ENCODE data around the gene CBX2.

CBX2 gene

GRCh38 chr17:79835470-79835899, 57.5 kb downstream of the CBX2 start:
- Histone ChIP-seq H3K4me1 (ENCODE audit: insufficient read depth, low read length, severe bottlenecking) (peaks cover 22% of the 10 kb centered on the region), H3F3A (ENCODE audit: insufficient read depth, low read length) (no peaks in the 10 kb centered on the region), H3K27ac (ENCODE audit: low read depth, low read length, poor library complexity, severe bottlenecking) (no peak overlapping the region), H3K4me2 (ENCODE audit: low read length) (no peak overlapping the region), H3K79me2 (ENCODE audit: insufficient read depth, low read length) (no peaks in the 10 kb centered on the region; the same call in 1 of the 2 replicates), H3K27me3 (ENCODE audit: insufficient read depth, low read length) (no peaks in the 10 kb centered on the region), H3K9me3 (ENCODE audit: low read length) (no peaks in the 10 kb centered on the region), H3K36me3 (ENCODE audit: insufficient read depth, low read length) (peaks cover 41% of the 10 kb centered on the region), H4K20me1 (ENCODE audit: insufficient read depth, low read length) (no peaks in the 10 kb centered on the region), H3K4me3 (ENCODE audit: low read depth, low read length, poor library complexity, severe bottlenecking) (no peak overlapping the region), H2AFZ (ENCODE audit: low read length) (no peak overlapping the region), H3K9me2 (ENCODE audit: low read depth, low read length) (no peaks in the 10 kb centered on the region), H3K9ac (ENCODE audit: low read length) (no peak overlapping the region)
- TF ChIP-seq, protein P1, sequence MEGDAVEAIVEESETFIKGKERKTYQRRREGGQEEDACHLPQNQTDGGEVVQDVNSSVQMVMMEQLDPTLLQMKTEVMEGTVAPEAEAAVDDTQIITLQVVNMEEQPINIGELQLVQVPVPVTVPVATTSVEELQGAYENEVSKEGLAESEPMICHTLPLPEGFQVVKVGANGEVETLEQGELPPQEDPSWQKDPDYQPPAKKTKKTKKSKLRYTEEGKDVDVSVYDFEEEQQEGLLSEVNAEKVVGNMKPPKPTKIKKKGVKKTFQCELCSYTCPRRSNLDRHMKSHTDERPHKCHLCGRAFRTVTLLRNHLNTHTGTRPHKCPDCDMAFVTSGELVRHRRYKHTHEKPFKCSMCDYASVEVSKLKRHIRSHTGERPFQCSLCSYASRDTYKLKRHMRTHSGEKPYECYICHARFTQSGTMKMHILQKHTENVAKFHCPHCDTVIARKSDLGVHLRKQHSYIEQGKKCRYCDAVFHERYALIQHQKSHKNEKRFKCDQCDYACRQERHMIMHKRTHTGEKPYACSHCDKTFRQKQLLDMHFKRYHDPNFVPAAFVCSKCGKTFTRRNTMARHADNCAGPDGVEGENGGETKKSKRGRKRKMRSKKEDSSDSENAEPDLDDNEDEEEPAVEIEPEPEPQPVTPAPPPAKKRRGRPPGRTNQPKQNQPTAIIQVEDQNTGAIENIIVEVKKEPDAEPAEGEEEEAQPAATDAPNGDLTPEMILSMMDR (IDR thresholded peaks at IDR 0.05; ENCODE audit: low read length): no peak
- no peak for TF ChIP-seq EZH2 (IDR thresholded peaks at IDR 0.05; ENCODE audit: borderline replicate concordance, low read length)

GRCh38 chr17:79835953-79836509, 58.1 kb downstream of the CBX2 start:
- H3K36me3 ChIP-seq (ENCODE audit: insufficient read depth, low read length): peaks cover 41% of the 10 kb centered on the region
- no peaks in the 10 kb centered on the region for H3K9me3 ChIP-seq (ENCODE audit: low read length)
- no peaks in the 10 kb centered on the region; the same call in 1 of the 2 replicates for H3K79me2 ChIP-seq (ENCODE audit: insufficient read depth, low read length)
- H3K27ac ChIP-seq (ENCODE audit: low read depth, low read length, poor library complexity, severe bottlenecking): peak overlapping the region; percentile 90
- no peaks in the 10 kb centered on the region for H3K9me2 ChIP-seq (ENCODE audit: low read depth, low read length)
- H3K9ac ChIP-seq (ENCODE audit: low read length): peak overlapping the region; percentile 52; the same call in 1 of the 2 replicates
- H3K4me3 ChIP-seq (ENCODE audit: low read depth, low read length, poor library complexity, severe bottlenecking): peak overlapping the region; percentile 73
- H2AFZ ChIP-seq (ENCODE audit: low read length): no peak overlapping the region
- TF ChIP-seq, protein P1 (IDR thresholded peaks at IDR 0.05; ENCODE audit: low read length): no peak
- TF ChIP-seq EZH2 (IDR thresholded peaks at IDR 0.05; ENCODE audit: borderline replicate concordance, low read length): no peak
- no peaks in the 10 kb centered on the region for H4K20me1 ChIP-seq (ENCODE audit: insufficient read depth, low read length)
- H3K4me2 ChIP-seq (ENCODE audit: low read length): peak overlapping the region; percentile 68
- H3K27me3 ChIP-seq (ENCODE audit: insufficient read depth, low read length): no peaks in the 10 kb centered on the region
- H3F3A ChIP-seq (ENCODE audit: insufficient read depth, low read length): no peaks in the 10 kb centered on the region
- H3K4me1 ChIP-seq (ENCODE audit: insufficient read depth, low read length, severe bottlenecking): peaks cover 22% of the 10 kb centered on the region

GRCh38 chr17:79836510-79836971, 58.6 kb downstream of the CBX2 start:
- Histone ChIP-seq H3K9ac (ENCODE audit: low read length) (peak overlapping the region; percentile 52; the same call in 1 of the 2 replicates), H3K27me3 (ENCODE audit: insufficient read depth, low read length) (no peaks in the 10 kb centered on the region), H3K4me1 (ENCODE audit: insufficient read depth, low read length, severe bottlenecking) (peaks cover 22% of the 10 kb centered on the region), H3K9me2 (ENCODE audit: low read depth, low read length) (no peaks in the 10 kb centered on the region), H3K79me2 (ENCODE audit: insufficient read depth, low read length) (no peaks in the 10 kb centered on the region; the same call in 1 of the 2 replicates), H4K20me1 (ENCODE audit: insufficient read depth, low read length) (no peaks in the 10 kb centered on the region), H3K27ac (ENCODE audit: low read depth, low read length, poor library complexity, severe bottlenecking) (peak overlapping the region; percentile 90), H3K9me3 (ENCODE audit: low read length) (no peaks in the 10 kb centered on the region), H3K4me3 (ENCODE audit: low read depth, low read length, poor library complexity, severe bottlenecking) (peak overlapping the region; percentile 73), H3K4me2 (ENCODE audit: low read length) (peak overlapping the region; percentile 68), H2AFZ (ENCODE audit: low read length) (no peak overlapping the region), H3F3A (ENCODE audit: insufficient read depth, low read length) (no peaks in the 10 kb centered on the region), H3K36me3 (ENCODE audit: insufficient read depth, low read length) (peaks cover 41% of the 10 kb centered on the region)
- no peak for TF ChIP-seq EZH2 (IDR thresholded peaks at IDR 0.05; ENCODE audit: borderline replicate concordance, low read length)
- TF ChIP-seq, protein P1 (IDR thresholded peaks at IDR 0.05; ENCODE audit: low read length): no peak
